GM10266 (cell line): ENCODE data around the gene ABCB6.
A peak's percentile ranks its signal among the peaks of the same experiment; 100 is the strongest.

Source experiments
- DNase-seq: peaks from one replicate; pipeline ENCODE4 v3.0.0; 2012; ENCODE audit errors: extremely low spot score
- TF ChIP-seq, protein P1 (sequence below): IDR thresholded peaks from 2 replicates; pipeline ENCODE4 v1.5.1; 2012; ENCODE audit warnings: mild to moderate bottlenecking, low read depth; ENCODE audit not compliant: control insufficient read depth, insufficient read depth; ENCODE audit errors: missing control alignments

The ABCB6 gene

DNA sequence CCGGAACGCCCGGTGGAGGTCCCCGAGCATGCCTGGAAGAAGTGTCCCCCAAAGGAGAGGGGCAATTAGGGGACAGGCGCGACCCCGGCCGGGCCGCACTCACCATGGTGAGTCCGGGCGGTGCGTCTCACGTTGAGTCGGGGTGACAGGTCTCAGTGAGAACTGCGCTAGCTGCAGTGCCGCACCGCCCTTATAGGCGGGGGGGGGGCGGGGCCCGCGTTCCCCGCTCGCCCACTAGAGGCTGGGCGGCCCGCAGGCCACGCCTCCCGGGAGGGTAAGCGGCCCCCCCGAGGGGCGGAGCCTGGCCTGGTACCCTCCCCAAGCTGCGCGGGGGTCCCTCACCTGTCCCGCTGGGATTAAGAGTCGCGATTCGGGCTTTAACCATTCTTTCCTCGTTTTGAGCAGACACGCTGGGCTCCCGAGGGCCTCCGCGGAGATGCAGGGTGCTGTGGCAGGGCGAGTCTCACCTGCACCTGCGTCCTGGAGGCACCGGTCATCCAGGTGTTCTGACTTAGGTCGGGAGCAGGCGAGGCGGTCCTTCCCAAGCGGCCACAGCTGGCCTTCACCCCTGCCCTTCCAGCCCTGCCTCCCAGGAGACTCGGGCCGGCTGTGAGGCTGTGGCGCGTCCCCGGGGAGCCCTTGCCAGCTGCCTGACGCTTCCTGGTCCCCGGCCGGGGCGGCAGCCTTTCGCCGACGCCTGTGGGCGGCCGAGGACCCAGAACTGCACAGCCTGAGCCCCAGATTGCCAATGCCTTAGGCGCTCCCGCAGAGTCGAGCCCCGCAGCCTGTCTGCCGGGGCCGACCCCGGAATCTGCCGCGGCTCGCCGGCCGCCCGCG, 35.2 kb upstream of the ABCB6 start, which contains the start of gene TUBA4A:
Gene TUBA4A (minus strand): TSS at position 166 of the 837 bp plus-strand sequence. CDS start 60 bp downstream, at position 106.
- peak; percentile 97 for DNase-seq
- TF ChIP-seq, protein P1, sequence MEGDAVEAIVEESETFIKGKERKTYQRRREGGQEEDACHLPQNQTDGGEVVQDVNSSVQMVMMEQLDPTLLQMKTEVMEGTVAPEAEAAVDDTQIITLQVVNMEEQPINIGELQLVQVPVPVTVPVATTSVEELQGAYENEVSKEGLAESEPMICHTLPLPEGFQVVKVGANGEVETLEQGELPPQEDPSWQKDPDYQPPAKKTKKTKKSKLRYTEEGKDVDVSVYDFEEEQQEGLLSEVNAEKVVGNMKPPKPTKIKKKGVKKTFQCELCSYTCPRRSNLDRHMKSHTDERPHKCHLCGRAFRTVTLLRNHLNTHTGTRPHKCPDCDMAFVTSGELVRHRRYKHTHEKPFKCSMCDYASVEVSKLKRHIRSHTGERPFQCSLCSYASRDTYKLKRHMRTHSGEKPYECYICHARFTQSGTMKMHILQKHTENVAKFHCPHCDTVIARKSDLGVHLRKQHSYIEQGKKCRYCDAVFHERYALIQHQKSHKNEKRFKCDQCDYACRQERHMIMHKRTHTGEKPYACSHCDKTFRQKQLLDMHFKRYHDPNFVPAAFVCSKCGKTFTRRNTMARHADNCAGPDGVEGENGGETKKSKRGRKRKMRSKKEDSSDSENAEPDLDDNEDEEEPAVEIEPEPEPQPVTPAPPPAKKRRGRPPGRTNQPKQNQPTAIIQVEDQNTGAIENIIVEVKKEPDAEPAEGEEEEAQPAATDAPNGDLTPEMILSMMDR = no peak

DNA sequence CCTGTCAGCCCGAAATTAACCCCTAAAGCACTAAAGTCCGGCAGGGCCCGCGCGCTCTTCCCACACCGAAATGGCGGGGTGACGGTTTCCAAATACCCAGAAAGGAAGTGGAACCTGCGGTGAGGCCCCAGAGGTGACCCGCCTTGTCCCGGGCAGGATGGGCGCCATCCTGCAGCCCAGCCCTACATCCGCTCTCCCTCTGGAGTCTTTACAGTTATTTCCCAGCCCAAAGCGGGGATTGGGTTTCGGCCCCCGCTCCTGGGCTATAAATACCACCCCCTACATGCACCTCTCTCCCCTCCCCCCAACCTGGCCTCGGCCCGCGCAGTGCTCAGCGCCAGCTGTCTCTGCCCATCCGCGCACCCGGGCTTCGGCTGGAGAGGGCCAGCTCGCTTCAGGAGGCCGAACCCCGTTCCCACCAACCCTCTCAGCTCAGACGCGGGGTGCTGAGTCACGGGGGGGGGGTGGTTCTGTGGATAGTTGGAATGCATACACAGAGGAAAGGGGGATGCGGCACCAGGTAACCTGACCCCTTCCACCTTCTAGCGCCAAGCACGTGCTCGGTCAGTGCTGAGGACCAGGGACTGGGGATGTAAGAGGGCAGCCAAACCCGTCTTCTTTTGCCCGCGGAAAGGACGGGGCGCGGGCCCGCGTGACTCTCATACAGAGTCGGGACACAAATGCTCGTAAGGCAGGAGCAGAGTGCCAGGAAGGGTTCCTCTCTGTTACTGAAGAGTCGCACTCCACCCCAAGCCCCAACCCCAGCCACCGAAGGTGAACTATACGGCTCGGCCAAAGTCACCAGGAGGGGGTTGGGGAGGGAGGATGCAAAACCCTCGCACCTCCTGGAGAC, 34.4 kb upstream of the ABCB6 start, which contains the start of gene TUBA4B:
Gene TUBA4B (plus strand): TSS at position 344 of the 853 bp plus-strand sequence. CDS start 165 bp downstream, at position 509.
- TF ChIP-seq, protein P1 = no peak
- DNase-seq = peak; percentile 58

DNA sequence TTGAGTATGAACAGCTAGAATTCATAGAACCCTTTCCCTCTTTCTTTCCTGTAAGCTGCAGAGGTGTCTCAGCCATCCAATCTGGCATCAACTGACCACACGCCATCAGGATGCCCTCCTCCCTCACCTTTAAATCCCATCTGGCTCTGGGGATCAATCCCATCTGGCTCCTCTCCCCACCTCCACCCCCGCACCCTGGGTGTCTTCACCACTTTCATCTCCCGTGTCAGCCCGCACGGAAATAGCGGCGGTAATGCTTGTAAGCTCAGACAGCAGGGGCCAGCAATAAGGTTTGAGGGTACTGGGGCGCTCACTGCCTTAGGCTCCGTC, 33.8 kb upstream of the ABCB6 start:
- TF ChIP-seq, protein P1 = no peak
- no peak for DNase-seq

DNA sequence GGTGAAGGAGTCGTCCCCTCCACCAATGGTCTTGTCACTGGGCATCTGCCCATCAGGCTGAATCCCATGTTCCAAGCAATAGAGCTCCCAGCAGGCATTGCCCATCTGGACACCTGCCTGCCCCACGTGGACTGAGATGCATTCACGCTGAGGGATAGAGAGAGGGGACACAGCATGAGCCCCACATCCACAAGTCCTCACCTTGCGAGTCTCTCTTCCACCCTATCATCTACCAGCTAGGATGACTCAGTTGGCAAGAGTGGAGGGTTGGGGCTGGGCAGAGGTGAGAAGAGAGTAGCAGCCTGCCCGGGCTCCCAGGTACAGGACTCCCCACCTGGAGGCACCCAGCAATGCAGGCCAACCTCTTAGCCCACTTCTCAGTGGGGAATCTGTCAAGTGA, 33.3 kb upstream of the ABCB6 start:
- no peak for DNase-seq

DNA sequence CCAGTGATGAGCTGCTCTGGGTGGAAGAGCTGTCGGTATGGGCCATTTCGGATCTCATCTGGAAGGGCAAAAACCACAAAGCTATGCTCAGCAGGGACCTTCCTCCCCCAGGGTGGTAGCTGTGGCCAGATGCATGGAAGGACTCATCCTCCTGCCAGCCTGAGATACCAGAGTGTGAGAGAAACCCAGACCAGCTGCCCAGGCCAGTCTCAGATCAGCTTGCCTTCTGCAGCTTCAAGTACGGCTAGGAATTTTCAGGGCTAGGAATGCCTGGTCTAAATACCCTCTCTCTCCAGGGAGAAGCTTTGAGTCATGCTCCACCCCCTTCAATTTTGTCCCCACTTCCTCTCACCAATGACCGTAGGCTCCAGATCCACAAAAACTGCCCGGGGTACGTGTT, 32.9 kb upstream of the ABCB6 start:
- no peak for DNase-seq
- TF ChIP-seq, protein P1 = no peak

More for the DNA sequence above, 33.3 kb upstream of the ABCB6 start:
- TF ChIP-seq, protein P1 = no peak

DNA sequence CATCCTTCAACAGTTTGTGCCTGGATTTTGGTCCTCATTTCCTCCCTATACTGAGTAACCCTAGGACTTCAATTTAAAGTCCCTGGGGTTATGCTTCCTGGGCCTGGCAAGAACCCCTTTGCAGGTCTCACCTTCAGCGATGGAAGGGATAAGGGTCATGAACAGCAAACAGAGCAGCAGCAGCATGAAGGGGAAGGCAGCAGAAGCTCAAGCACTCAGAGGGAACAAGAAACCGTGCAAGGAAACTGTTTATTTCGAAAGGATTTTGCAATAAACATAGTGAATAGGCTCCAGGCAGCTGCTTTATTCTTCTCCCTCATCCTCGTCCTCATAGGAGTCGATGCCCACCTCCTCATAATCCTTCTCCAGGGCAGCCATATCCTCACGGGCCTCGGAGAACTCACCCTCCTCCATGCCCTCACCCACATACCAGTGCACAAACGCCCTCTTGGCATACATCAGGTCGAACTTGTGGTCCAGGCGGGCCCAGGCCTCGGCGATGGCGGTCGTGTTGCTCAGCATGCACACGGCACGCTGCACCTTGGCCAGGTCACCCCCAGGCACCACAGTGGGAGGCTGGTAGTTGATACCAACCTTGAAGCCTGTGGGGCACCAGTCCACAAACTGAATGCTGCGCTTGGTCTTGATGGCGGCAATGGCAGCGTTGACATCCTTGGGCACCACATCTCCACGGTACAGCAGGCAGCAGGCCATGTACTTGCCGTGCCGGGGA, 31.5 kb upstream of the ABCB6 start:
- no peak for DNase-seq

More for the DNA sequence above, 31.5 kb upstream of the ABCB6 start:
- TF ChIP-seq, protein P1 = no peak
